SK-N-SH (cell line): ENCODE data around the gene SMIM27.
"Not testable (repeated sequence)": the region's sequence is repeated elsewhere in the genome, so short reads cannot be mapped to it uniquely, and the experiment has no call there.

ENCODE experiments used
- CHD2 ChIP-seq: fragments of 150-350 bp; IDR thresholded peaks from 2 replicates; pipeline ENCODE4 v1.6.1; 2018; ENCODE audit warnings: low read length; ENCODE audit not compliant: partially characterized antibody
- EP300 ChIP-seq, 2 experiments: IDR thresholded peaks; 2 replicates each; pipeline versions ENCODE4 v1.4.0 to v1.6.1; 2012; ENCODE audit warnings: borderline replicate concordance in 1 of 2, low read depth in 1 of 2, low read length in 1 of 2
- FOXM1 ChIP-seq: IDR thresholded peaks from 2 replicates; pipeline ENCODE4 v1.4.0; 2012; ENCODE audit warnings: low read depth, mild to moderate bottlenecking
- MEF2A ChIP-seq: IDR thresholded peaks from 2 replicates; pipeline ENCODE4 v1.4.0; 2012; ENCODE audit warnings: low read depth, borderline replicate concordance
- RAD21 ChIP-seq: IDR thresholded peaks from 2 replicates; pipeline ENCODE4 v1.6.1; 2012; ENCODE audit warnings: mild to moderate bottlenecking, low read length
- TAF1 ChIP-seq: IDR thresholded peaks from 2 replicates; pipeline ENCODE4 v1.6.1; 2012; ENCODE audit warnings: low read depth, mild to moderate bottlenecking, low read length, moderate library complexity, borderline replicate concordance
- ZBTB33 ChIP-seq: IDR thresholded peaks from 2 replicates; pipeline ENCODE4 v1.4.0; 2012; ENCODE audit warnings: low read depth, borderline replicate concordance
- TF ChIP-seq, protein P1 (sequence below): fragments of 200-600 bp; sonication (generic); IDR thresholded peaks from 2 replicates; pipeline ENCODE4 v1.6.1; 2017; ENCODE audit warnings: antibody characterized with exemption, mild to moderate bottlenecking, moderate library complexity
- TF ChIP-seq, protein P2 (sequence below): IDR thresholded peaks from 2 replicates; pipeline ENCODE4 v1.6.1; 2012; ENCODE audit warnings: mild to moderate bottlenecking, low read depth, low read length, moderate library complexity
- TF ChIP-seq, protein P3 (sequence below): IDR thresholded peaks from 2 replicates; pipeline ENCODE4 v1.4.0; 2012; ENCODE audit warnings: low read depth
- TF ChIP-seq, protein P4 (sequence below): fragments of 150-350 bp; IDR thresholded peaks from 2 replicates; pipeline ENCODE4 v1.6.1; 2017; ENCODE audit warnings: antibody characterized with exemption, low read length, low read depth, borderline replicate concordance

DNA sequence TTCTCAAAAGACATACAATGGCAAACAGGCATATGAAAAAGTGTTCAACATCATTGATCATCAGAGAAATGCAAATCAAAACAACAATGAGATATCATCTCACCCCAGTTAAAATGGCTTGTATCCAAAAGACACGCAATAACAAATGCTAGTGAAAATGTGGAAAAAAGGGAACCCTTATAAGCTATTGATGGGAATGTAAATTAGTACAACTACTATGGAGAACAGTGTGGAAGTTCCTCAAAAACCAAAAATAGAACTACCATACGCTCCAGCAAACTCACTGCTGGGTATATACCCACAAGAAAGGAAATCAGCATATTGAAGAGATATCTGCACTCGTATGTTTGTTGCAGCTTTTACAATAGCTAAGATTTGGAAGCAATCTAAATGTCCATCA, 46.9 kb downstream of the SMIM27 start:
- TF ChIP-seq, protein P1, sequence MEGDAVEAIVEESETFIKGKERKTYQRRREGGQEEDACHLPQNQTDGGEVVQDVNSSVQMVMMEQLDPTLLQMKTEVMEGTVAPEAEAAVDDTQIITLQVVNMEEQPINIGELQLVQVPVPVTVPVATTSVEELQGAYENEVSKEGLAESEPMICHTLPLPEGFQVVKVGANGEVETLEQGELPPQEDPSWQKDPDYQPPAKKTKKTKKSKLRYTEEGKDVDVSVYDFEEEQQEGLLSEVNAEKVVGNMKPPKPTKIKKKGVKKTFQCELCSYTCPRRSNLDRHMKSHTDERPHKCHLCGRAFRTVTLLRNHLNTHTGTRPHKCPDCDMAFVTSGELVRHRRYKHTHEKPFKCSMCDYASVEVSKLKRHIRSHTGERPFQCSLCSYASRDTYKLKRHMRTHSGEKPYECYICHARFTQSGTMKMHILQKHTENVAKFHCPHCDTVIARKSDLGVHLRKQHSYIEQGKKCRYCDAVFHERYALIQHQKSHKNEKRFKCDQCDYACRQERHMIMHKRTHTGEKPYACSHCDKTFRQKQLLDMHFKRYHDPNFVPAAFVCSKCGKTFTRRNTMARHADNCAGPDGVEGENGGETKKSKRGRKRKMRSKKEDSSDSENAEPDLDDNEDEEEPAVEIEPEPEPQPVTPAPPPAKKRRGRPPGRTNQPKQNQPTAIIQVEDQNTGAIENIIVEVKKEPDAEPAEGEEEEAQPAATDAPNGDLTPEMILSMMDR, result not testable (repeated sequence)
- not testable (repeated sequence) for TF ChIP-seq RAD21; CHD2; TAF1; MEF2A; EP300 (IDR thresholded peaks at IDR 0.05; ENCODE audit: borderline replicate concordance in 1 of 2, low read depth in 1 of 2, low read length in 1 of 2); FOXM1; ZBTB33
- TF ChIP-seq, protein P2, sequence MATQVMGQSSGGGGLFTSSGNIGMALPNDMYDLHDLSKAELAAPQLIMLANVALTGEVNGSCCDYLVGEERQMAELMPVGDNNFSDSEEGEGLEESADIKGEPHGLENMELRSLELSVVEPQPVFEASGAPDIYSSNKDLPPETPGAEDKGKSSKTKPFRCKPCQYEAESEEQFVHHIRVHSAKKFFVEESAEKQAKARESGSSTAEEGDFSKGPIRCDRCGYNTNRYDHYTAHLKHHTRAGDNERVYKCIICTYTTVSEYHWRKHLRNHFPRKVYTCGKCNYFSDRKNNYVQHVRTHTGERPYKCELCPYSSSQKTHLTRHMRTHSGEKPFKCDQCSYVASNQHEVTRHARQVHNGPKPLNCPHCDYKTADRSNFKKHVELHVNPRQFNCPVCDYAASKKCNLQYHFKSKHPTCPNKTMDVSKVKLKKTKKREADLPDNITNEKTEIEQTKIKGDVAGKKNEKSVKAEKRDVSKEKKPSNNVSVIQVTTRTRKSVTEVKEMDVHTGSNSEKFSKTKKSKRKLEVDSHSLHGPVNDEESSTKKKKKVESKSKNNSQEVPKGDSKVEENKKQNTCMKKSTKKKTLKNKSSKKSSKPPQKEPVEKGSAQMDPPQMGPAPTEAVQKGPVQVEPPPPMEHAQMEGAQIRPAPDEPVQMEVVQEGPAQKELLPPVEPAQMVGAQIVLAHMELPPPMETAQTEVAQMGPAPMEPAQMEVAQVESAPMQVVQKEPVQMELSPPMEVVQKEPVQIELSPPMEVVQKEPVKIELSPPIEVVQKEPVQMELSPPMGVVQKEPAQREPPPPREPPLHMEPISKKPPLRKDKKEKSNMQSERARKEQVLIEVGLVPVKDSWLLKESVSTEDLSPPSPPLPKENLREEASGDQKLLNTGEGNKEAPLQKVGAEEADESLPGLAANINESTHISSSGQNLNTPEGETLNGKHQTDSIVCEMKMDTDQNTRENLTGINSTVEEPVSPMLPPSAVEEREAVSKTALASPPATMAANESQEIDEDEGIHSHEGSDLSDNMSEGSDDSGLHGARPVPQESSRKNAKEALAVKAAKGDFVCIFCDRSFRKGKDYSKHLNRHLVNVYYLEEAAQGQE, result not testable (repeated sequence)
- TF ChIP-seq, protein P3, sequence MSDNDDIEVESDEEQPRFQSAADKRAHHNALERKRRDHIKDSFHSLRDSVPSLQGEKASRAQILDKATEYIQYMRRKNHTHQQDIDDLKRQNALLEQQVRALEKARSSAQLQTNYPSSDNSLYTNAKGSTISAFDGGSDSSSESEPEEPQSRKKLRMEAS, result not testable (repeated sequence)
- TF ChIP-seq, protein P4, sequence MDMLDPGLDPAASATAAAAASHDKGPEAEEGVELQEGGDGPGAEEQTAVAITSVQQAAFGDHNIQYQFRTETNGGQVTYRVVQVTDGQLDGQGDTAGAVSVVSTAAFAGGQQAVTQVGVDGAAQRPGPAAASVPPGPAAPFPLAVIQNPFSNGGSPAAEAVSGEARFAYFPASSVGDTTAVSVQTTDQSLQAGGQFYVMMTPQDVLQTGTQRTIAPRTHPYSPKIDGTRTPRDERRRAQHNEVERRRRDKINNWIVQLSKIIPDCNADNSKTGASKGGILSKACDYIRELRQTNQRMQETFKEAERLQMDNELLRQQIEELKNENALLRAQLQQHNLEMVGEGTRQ, result not testable (repeated sequence)
